Stomach (tissue), 9 donors: ENCODE data around the gene DNAJC1. TPM values are rescaled to one million over a fixed set of nuclear protein-coding genes. Genes with fewer than 3 reads are reported as not detected.
"Not testable (repeated sequence)": the region's sequence is repeated elsewhere in the genome, so short reads cannot be mapped to it uniquely, and the experiment has no call there.

Experiments used
- DNase-seq, 2 donors: peaks; one replicate each; pipeline versions ENCODE4 v3.0.0 to v3.0.0-alpha.2; 2013 to 2019
- H3K27ac ChIP-seq, 5 donors: fragments of 200-600 bp in 4 of 5; sonication (generic) in 4 of 5; one replicate each; pipeline ENCODE4 v1.5.1; 2013 to 2019; ENCODE audit warnings: mild to moderate bottlenecking in 1 of 5, moderate library complexity in 1 of 5
- H3K27me3 ChIP-seq, 3 donors: fragments of 200-600 bp; sonication (generic); one replicate each; pipeline ENCODE4 v1.5.1; 2017 to 2019; ENCODE audit warnings: mixed run types in 1 of 3
- H3K36me3 ChIP-seq, 4 donors: fragments of 200-600 bp; sonication (generic); 1 replicate in 3 of 4; 2 replicates in 1 of 4; pipeline ENCODE4 v1.5.1; 2016 to 2019
- H3K4me1 ChIP-seq, 4 donors: fragments of 200-600 bp; sonication (generic); one replicate each; pipeline ENCODE4 v1.5.1; 2016 to 2019
- H3K4me3 ChIP-seq, 4 donors: fragments of 200-600 bp; sonication (generic) in 3 of 4; one replicate each; pipeline ENCODE4 v1.5.1; 2016 to 2019; ENCODE audit warnings: mild to moderate bottlenecking in 1 of 4
- H3K9me3 ChIP-seq, 4 donors: fragments of 200-600 bp; sonication (generic); one replicate each; pipeline ENCODE4 v1.5.1; 2016 to 2019
- EP300 ChIP-seq: sonication (generic); formaldehyde crosslinking; IDR thresholded peaks from one replicate; pipeline ENCODE4 v1.6.1; 2017; ENCODE audit warnings: antibody characterized with exemption
- POLR2A ChIP-seq, 4 donors: fragments of 450-650 bp; IDR thresholded peaks; one replicate each; pipeline ENCODE4 v1.6.1; 2016; ENCODE audit warnings: antibody characterized with exemption in 4 of 4, control low read depth in 2 of 4, mild to moderate bottlenecking in 1 of 4, moderate library complexity in 1 of 4
- POLR2AphosphoS5 ChIP-seq, 3 donors: sonication (generic); formaldehyde crosslinking; IDR thresholded peaks; one replicate each; pipeline ENCODE4 v1.6.1; 2016; ENCODE audit warnings: antibody characterized with exemption in 3 of 3
- WGBS, 5 donors: extraction: QIAGEN DNeasy Blood & Tissue Kit in 3 of 5; methylation state at CpG; one replicate each; pipeline versions ENCODE4 v1.1.5 to v1.1.7; 2013 to 2018; 5-methylcytosine and 5-hydroxymethylcytosine counted together
- intact Hi-C: fragments of 100-400 bp; cut with DNase I; formaldehyde crosslinking; loops from one replicate; pipeline ENCODE4 v1.15.1; 2023; ENCODE audit warnings: low total_unique reads
- polyA plus RNA-seq, 3 donors: library from polyadenylated mRNA; stranded (reverse); fragments of 200-250 nt; gene quantifications; one replicate each; pipeline ENCODE4 v1.2.3, GENCODE V29; 2013
- total RNA-seq, 5 donors: library from RNA; depleted of rRNA; stranded (reverse); fragments of >200 nt; gene quantifications; one replicate each; pipeline versions ENCODE4 v1.1.0 to v1.2.3, GENCODE V29; 2014 to 2016
- TF ChIP-seq, protein P1 (sequence below), 7 experiments: fragments of 450-650 bp in 4 of 7; fragments of 200-600 bp in 3 of 7; sonication (generic) in 3 of 7; IDR thresholded peaks; one replicate each; pipeline ENCODE4 v1.5.1; 2016 to 2019; ENCODE audit warnings: antibody characterized with exemption in 7 of 7, control low read depth in 2 of 7, mild to moderate bottlenecking in 1 of 7
- donor health status: healthy with polysubstance abuse.
- donor health status: Bipolar disorder and iron deficiency.
- donor health status: healthy.

DNAJC1 gene
- total and polyA plus RNA-seq, 8 donors, result 16.3 to 344 (median 29.9) TPM

DNA sequence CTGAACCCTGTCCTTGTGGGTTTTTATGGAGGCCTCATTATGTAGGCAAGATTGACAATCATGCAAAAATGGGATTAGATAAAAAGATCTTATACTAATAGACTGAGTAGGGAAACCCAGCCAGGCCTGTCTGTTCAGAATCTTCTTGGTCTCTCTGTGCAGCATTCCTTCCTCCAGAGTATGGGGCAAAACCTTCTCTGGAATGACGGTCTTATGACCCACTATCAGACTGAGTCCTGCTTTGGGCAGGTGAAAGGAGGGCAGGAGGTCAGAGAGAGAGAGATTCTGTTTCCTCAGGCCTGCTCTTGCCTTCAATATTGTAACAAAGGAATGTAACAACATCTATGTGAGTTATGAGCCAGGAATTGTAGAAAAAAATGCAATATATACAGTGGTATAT is 182.6 kb downstream of the DNAJC1 start:
- intact Hi-C loops, result no loop called here
- WGBS, 5 donors, result 83 to 94% (median 90%) methylated on average over 1 of the region's 1 CpG
- TF ChIP-seq, protein P1, sequence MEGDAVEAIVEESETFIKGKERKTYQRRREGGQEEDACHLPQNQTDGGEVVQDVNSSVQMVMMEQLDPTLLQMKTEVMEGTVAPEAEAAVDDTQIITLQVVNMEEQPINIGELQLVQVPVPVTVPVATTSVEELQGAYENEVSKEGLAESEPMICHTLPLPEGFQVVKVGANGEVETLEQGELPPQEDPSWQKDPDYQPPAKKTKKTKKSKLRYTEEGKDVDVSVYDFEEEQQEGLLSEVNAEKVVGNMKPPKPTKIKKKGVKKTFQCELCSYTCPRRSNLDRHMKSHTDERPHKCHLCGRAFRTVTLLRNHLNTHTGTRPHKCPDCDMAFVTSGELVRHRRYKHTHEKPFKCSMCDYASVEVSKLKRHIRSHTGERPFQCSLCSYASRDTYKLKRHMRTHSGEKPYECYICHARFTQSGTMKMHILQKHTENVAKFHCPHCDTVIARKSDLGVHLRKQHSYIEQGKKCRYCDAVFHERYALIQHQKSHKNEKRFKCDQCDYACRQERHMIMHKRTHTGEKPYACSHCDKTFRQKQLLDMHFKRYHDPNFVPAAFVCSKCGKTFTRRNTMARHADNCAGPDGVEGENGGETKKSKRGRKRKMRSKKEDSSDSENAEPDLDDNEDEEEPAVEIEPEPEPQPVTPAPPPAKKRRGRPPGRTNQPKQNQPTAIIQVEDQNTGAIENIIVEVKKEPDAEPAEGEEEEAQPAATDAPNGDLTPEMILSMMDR (IDR thresholded peaks at IDR 0.05), result no peak
- no peak for TF ChIP-seq EP300
- no peak for TF ChIP-seq POLR2AphosphoS5 (IDR thresholded peaks at IDR 0.05)
- TF ChIP-seq POLR2A (IDR thresholded peaks at IDR 0.05), result no peak

DNA sequence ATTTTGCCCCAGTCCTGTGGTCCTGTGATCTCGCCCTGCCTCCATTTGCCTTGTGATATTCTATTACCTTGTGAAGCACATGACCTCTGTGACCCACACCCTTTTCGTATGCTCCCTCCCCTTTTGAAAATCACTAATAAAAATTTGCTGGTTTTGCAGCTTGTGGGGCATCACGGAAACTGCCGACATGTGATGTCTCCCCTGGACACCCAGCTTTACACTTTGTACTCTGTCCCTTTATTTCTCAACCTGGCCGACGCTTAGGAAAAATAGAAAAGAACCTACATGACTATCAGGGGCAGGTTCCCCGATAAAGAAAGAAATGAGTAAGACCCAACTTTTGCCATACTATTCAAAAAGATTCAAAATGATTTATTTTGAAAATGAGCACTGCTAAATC is 185.1 kb downstream of the DNAJC1 start:
- H3K4me1 ChIP-seq, H3K4me3 ChIP-seq, H3K27ac ChIP-seq, DNase-seq, intact Hi-C loops, H3K27me3 ChIP-seq, H3K9me3 ChIP-seq: not testable (repeated sequence)
- peaks cover 0 to 18% (median 5%) of the 10 kb centered on the region in 4 donors for H3K36me3 ChIP-seq
- 97 to 98% (median 97%) methylated on average over 7 of the region's 7 CpGs for WGBS, 5 donors

More for the DNA sequence above, 182.6 kb downstream of the DNAJC1 start:
- H3K4me1 ChIP-seq, result no peaks in the 10 kb centered on the region
- H3K36me3 ChIP-seq, result peaks cover 0 to 8% (median 4%) of the 10 kb centered on the region in 4 donors
- no peak for DNase-seq
- H3K9me3 ChIP-seq, result peaks cover 0 to 13% (median 10%) of the 10 kb centered on the region in 4 donors
- no peaks in the 10 kb centered on the region for H3K27me3 ChIP-seq
- H3K4me3 ChIP-seq, result no peak overlapping the region
- no peak overlapping the region for H3K27ac ChIP-seq

DNA sequence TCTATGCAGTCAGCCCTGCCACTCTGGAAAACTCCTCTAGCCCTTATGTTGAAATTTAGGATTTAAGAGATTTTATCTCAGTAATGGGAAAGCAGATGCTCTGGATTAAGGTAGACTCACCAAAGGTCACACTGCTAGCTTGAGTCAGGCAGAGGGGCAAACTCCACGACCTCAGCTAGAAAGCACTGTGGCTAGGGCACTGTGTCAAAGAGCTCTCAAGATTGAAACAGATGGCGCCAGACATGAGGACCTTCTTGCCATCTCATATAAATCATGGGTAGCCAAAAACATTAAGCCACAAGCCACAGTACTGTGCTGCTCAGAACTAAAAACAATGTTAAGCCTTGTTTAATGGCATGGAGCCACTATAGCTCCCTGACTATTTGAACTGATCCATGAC is 188.7 kb downstream of the DNAJC1 start:
- TF ChIP-seq POLR2A (IDR thresholded peaks at IDR 0.05), result no peak
- no peak for TF ChIP-seq EP300
- TF ChIP-seq POLR2AphosphoS5 (IDR thresholded peaks at IDR 0.05), result no peak
- TF ChIP-seq, protein P1 (IDR thresholded peaks at IDR 0.05), result no peak
- Histone ChIP-seq H3K4me1 (no peaks in the 10 kb centered on the region), H3K27ac (no peak overlapping the region), H3K36me3 (peaks cover 0 to 21% (median 4%) of the 10 kb centered on the region in 4 donors), H3K4me3 (no peak overlapping the region), H3K9me3 (no peaks in the 10 kb centered on the region), H3K27me3 (no peaks in the 10 kb centered on the region)
- no peak for DNase-seq
- intact Hi-C loops, result no loop called here
- 86 to 92% (median 89%) methylated on average over 2 of the region's 2 CpGs for WGBS, 5 donors

DNA sequence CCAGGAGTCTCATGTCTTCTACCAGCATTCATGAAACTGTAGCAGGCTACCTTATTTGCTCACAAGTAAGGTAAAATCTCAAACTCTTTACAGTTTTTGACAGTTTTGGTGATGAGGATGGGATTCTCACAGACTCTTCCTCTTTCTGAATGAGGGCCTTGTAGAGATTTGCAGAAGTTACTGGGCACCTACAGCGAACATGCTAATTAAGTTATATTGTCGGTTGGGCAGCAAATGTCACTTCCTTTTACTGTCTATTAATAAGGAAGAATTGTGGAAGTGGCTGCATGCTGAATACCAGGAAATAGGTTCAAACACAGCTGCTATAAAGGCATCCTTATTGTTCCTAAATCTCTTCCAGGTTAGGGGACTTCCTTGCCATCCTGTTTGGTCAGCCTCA is 189.6 kb downstream of the DNAJC1 start:
- no peaks in the 10 kb centered on the region for H3K4me1 ChIP-seq
- 80 to 94% (median 89%) methylated on average over 2 of the region's 2 CpGs for WGBS, 5 donors
- no peak for DNase-seq
- intact Hi-C loops, result no loop called here
- no peak overlapping the region for H3K27ac ChIP-seq
- peaks cover 0 to 21% (median 4%) of the 10 kb centered on the region in 4 donors for H3K36me3 ChIP-seq
- TF ChIP-seq POLR2AphosphoS5 (IDR thresholded peaks at IDR 0.05) (no peak), EP300 (no peak), POLR2A (IDR thresholded peaks at IDR 0.05) (no peak)
- TF ChIP-seq, protein P1 (IDR thresholded peaks at IDR 0.05), result no peak
- no peak overlapping the region for H3K4me3 ChIP-seq
- H3K27me3 ChIP-seq, result no peaks in the 10 kb centered on the region
- H3K9me3 ChIP-seq, result no peaks in the 10 kb centered on the region

DNA sequence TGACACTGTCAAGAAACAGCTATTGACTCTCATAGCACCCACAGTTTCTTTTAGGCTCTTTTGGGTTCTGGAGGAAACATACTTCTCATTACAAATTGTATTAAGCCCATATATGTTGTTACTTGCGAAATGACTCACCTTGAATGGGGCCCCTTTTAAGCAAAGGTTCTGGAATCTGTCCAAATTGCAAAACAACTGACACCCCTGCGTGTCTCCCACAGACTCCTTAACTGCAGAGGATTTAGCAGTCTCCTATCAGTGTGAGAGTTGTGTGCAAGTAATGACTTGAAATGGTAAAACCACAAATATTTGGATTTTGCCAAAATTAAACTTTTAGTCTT is 192.3 kb downstream of the DNAJC1 start:
- H3K4me3 ChIP-seq, result no peak overlapping the region
- no peaks in the 10 kb centered on the region for H3K4me1 ChIP-seq
- H3K27ac ChIP-seq, result no peak overlapping the region
- no peaks in the 10 kb centered on the region for H3K27me3 ChIP-seq
- TF ChIP-seq POLR2AphosphoS5 (IDR thresholded peaks at IDR 0.05), result no peak
- no peak for TF ChIP-seq EP300
- no peak for TF ChIP-seq POLR2A (IDR thresholded peaks at IDR 0.05)
- TF ChIP-seq, protein P1 (IDR thresholded peaks at IDR 0.05), result no peak
- WGBS, 5 donors, result 77 to 89% (median 85%) methylated on average over 2 of the region's 2 CpGs
- no peak for DNase-seq
- H3K36me3 ChIP-seq, result peaks cover 0 to 21% (median 4%) of the 10 kb centered on the region in 4 donors
- no peaks in the 10 kb centered on the region for H3K9me3 ChIP-seq
- intact Hi-C loops, result no loop called here
